Measurements from ENCODE around the gene TELO2.
"Not testable (repeated sequence)": the region's sequence is repeated elsewhere in the genome, so short reads cannot be mapped to it uniquely, and the experiment has no call there.

The TELO2 gene

GRCh38 chr16:1458336-1458976 lies 34.7 kb upstream of the TELO2 start:
- peak; percentile 58 to 85 for DNase-seq

GRCh38 chr16:1458977-1459341 lies 34.2 kb upstream of the TELO2 start:
- DNase-seq, result peak in 1 of 2 donors; percentile 27

- DNase-seq, result no peak
Measured at GRCh38 chr16:1459967-1460366, 33.2 kb upstream of the TELO2 start.

- DNase-seq, result no peak
Measured at GRCh38 chr16:1460602-1461138, 32.5 kb upstream of the TELO2 start.

GRCh38 chr16:1461146-1461545 lies 32.0 kb upstream of the TELO2 start:
- no peak for DNase-seq

GRCh38 chr16:1464196-1464893 lies 28.8 kb upstream of the TELO2 start:
- no peak for DNase-seq

- DNase-seq, result no peak
Measured at GRCh38 chr16:1464894-1465566, 28.1 kb upstream of the TELO2 start.

GRCh38 chr16:1465567-1465915 lies 27.6 kb upstream of the TELO2 start:
- no peak for DNase-seq

GRCh38 chr16:1466054-1466453 lies 27.1 kb upstream of the TELO2 start:
- no peak for DNase-seq

GRCh38 chr16:1466968-1467521 lies 26.1 kb upstream of the TELO2 start:
- no peak for DNase-seq

- peak; percentile 44 to 60 for DNase-seq
Measured at GRCh38 chr16:1468426-1468810, 24.7 kb upstream of the TELO2 start.

GRCh38 chr16:1469141-1469540 lies 24.0 kb upstream of the TELO2 start:
- DNase-seq, result not testable (repeated sequence)

- peak; percentile 54 to 63 for DNase-seq
Measured at GRCh38 chr16:1469693-1470201, 23.4 kb upstream of the TELO2 start.

GRCh38 chr16:1470481-1471251 lies 22.5 kb upstream of the TELO2 start:
- peak; percentile 94 to 97 for DNase-seq

- DNase-seq, result no peak
Measured at GRCh38 chr16:1471569-1472194, 21.5 kb upstream of the TELO2 start.

- DNase-seq, result no peak
Measured at GRCh38 chr16:1472974-1473373, 20.2 kb upstream of the TELO2 start.

- no peak for DNase-seq
Measured at GRCh38 chr16:1474082-1474795, 18.9 kb upstream of the TELO2 start.

- peak; percentile 78 to 79 for DNase-seq
Measured at GRCh38 chr16:1474796-1475551, 18.2 kb upstream of the TELO2 start, which contains the start of gene CLCN7. Gene CLCN7, minus strand, starts transcription at chr16:1475028. Its CDS starts 54 bp downstream, at chr16:1474974.

- DNase-seq, result no peak
Measured at GRCh38 chr16:1475552-1476114, 17.5 kb upstream of the TELO2 start.

- DNase-seq, result no peak
Measured at GRCh38 chr16:1477033-1477432, 16.1 kb upstream of the TELO2 start.

Data from inflammatory macrophage treated with lipopolysaccharide for 1 hour (primary cell).